Measurements from ENCODE around the gene RFX2.

- TF ChIP-seq CTCF (IDR thresholded peaks at IDR 0.05) (no peak), EZH2 (IDR thresholded peaks at IDR 0.05) (no peak), EZH2phosphoT487 (IDR thresholded peaks at IDR 0.05) (no peak)
Measured at GRCh38 chr19:5990289-5990797, 120.0 kb downstream of the RFX2 start.
